Left lung (tissue), 10 donors: ENCODE results near the gene MAG. TPM values are rescaled to one million over a fixed set of nuclear protein-coding genes. Genes with fewer than 3 reads are reported as not detected.
A peak's percentile ranks its signal among the peaks of the same experiment; 100 is the strongest.

Source experiments
- ATAC-seq: fragments of 200-7000 bp; cut with Tn5 transposase; one replicate; pipeline ENCODE4 v1.9.1; 2020; ENCODE audit warnings: moderate library complexity
- DNase-seq, 4 donors: peaks; one replicate each; pipeline ENCODE4 v3.0.0-alpha.2; 2013 to 2020
- H3K27ac ChIP-seq, 2 donors: fragments of 200-600 bp; sonication (generic) in 1 of 2; one replicate each; pipeline versions ENCODE4 v1.5.0 to v1.8.0; 2020 to 2021
- H3K27me3 ChIP-seq, 2 donors: fragments of 200-600 bp; sonication (generic) in 1 of 2; one replicate each; pipeline versions ENCODE4 v1.5.0 to v1.8.0; 2020 to 2021
- H3K36me3 ChIP-seq, 2 donors: fragments of 200-600 bp; sonication (generic) in 1 of 2; one replicate each; pipeline versions ENCODE4 v1.5.0 to v1.8.0; 2020 to 2021
- H3K4me1 ChIP-seq, 2 donors: fragments of 200-600 bp; one replicate each; pipeline ENCODE4 v1.8.0; 2021
- H3K4me3 ChIP-seq, 2 donors: fragments of 200-600 bp; sonication (generic) in 1 of 2; one replicate each; pipeline versions ENCODE4 v1.5.0 to v1.8.0; 2020 to 2021; ENCODE audit warnings: mild to moderate bottlenecking in 1 of 2
- H3K9me3 ChIP-seq, 2 donors: fragments of 200-600 bp; sonication (generic) in 1 of 2; one replicate each; pipeline versions ENCODE4 v1.5.0 to v1.8.0; 2020 to 2021
- CTCF ChIP-seq, 2 donors: fragments of 200-600 bp; sonication (generic) in 1 of 2; IDR thresholded peaks; one replicate each; pipeline versions ENCODE4 v1.5.0 to v1.8.0; 2021; ENCODE audit warnings: antibody characterized with exemption in 2 of 2
- intact Hi-C, 2 donors: fragments of 100-400 bp; cut with DNase I; formaldehyde crosslinking; loops; one replicate each; pipeline versions ENCODE4 v1.11.2 to v1.14.2; 2022
- polyA plus RNA-seq, 6 donors: library from polyadenylated mRNA; unstranded; fragments of 120-200 nt; gene quantifications; one replicate each; pipeline ENCODE4 v1.2.1, GENCODE V29; 2013; ENCODE audit not compliant: insufficient read length in 6 of 6
- total RNA-seq, 2 donors: library from RNA; stranded (reverse); fragmentation: NEBNext Ultra II Directional; extraction: Animal tissue kit (Norgen Biotek cat#: 25700); gene quantifications; one replicate each; pipeline ENCODE4 v1.2.1, GENCODE V29; 2021
- donor health status: DM: no; HTN: yes; CAD: no.
- donor health status: DM: no; HTN: no; CAD: no.

Gene MAG
- total and polyA plus RNA-seq, 8 donors = 1.3 to 14.4 (median 6.2) TPM; not detected in 2

GRCh38 chr19:35268536-35269437 is 23.2 kb upstream of the MAG start, which contains the start of gene USF2:
TSS of gene USF2 (plus strand) at chr19:35268962. CDS start at chr19:35269102, 140 bp downstream.
- ATAC-seq = peak; percentile 10
- TF ChIP-seq CTCF (IDR thresholded peaks at IDR 0.05) = no peak
- no peaks in the 10 kb centered on the region for H3K9me3 ChIP-seq
- peak in 3 of 4 donors; percentile 79 to 93 (median 83) for DNase-seq
- H3K4me1 ChIP-seq = peaks cover 15 to 69% of the 10 kb centered on the region in 2 donors
- peak within 1 kb of the TSS; percentile 59 to 80 for H3K4me3 ChIP-seq
- intact Hi-C loops = no loop called here
- H3K36me3 ChIP-seq = peaks cover 0 to 47% of the 10 kb centered on the region in 2 donors
- H3K27me3 ChIP-seq = no peaks in the 10 kb centered on the region
- peak within 1 kb of the TSS; percentile 91 to 93 for H3K27ac ChIP-seq

- H3K36me3 ChIP-seq = peaks cover 0 to 51% of the 10 kb centered on the region in 2 donors
- peak; percentile 69 for ATAC-seq
Measured at GRCh38 chr19:35269438-35270117, 22.4 kb upstream of the MAG start.

GRCh38 chr19:35270381-35270811 is 21.6 kb upstream of the MAG start:
- H3K4me3 ChIP-seq = peak overlapping the region in 1 of 2 donors; percentile 80
- intact Hi-C loops = no loop called here

More at GRCh38 chr19:35269438-35270117, 22.4 kb upstream of the MAG start:
- Histone ChIP-seq H3K27me3 (no peaks in the 10 kb centered on the region), H3K27ac (peak overlapping the region; percentile 87 to 93), H3K4me1 (peaks cover 15 to 69% of the 10 kb centered on the region in 2 donors), H3K9me3 (no peaks in the 10 kb centered on the region), H3K4me3 (peak overlapping the region; percentile 48 to 80)
- peak; percentile 75 to 96 (median 90) for DNase-seq
- TF ChIP-seq CTCF (IDR thresholded peaks at IDR 0.05) = peak; percentile 74 to 90
- intact Hi-C loops = no loop called here

GRCh38 chr19:35271546-35271945 is 20.4 kb upstream of the MAG start:
- H3K9me3 ChIP-seq = no peaks in the 10 kb centered on the region
- no peak for TF ChIP-seq CTCF (IDR thresholded peaks at IDR 0.05)
- no peaks in the 10 kb centered on the region for H3K27me3 ChIP-seq
- H3K36me3 ChIP-seq = peaks cover 0 to 68% of the 10 kb centered on the region in 2 donors
- intact Hi-C loops = no loop called here
- no peak for ATAC-seq
- H3K4me1 ChIP-seq = peaks cover 8 to 49% of the 10 kb centered on the region in 2 donors
- no peak overlapping the region for H3K4me3 ChIP-seq
- DNase-seq = no peak
- no peak overlapping the region for H3K27ac ChIP-seq

More at GRCh38 chr19:35270381-35270811, 21.6 kb upstream of the MAG start:
- Histone ChIP-seq H3K36me3 (peaks cover 0 to 56% of the 10 kb centered on the region in 2 donors), H3K9me3 (no peaks in the 10 kb centered on the region), H3K4me1 (peaks cover 13 to 60% of the 10 kb centered on the region in 2 donors), H3K27ac (peak overlapping the region in 1 of 2 donors; percentile 93), H3K27me3 (no peaks in the 10 kb centered on the region)
- no peak for TF ChIP-seq CTCF (IDR thresholded peaks at IDR 0.05)
- no peak for ATAC-seq
- DNase-seq = peak in 1 of 4 donors; percentile 59
